HS-5 (cell line): ENCODE measurements around the gene IMPG2.
"Not testable (repeated sequence)": the region's sequence is repeated elsewhere in the genome, so short reads cannot be mapped to it uniquely, and the experiment has no call there.

ENCODE experiments used
- DNase-seq: peaks from one replicate; pipeline ENCODE4 v3.0.0-alpha.2; 2012; ENCODE audit warnings: low read depth

Gene IMPG2

DNA sequence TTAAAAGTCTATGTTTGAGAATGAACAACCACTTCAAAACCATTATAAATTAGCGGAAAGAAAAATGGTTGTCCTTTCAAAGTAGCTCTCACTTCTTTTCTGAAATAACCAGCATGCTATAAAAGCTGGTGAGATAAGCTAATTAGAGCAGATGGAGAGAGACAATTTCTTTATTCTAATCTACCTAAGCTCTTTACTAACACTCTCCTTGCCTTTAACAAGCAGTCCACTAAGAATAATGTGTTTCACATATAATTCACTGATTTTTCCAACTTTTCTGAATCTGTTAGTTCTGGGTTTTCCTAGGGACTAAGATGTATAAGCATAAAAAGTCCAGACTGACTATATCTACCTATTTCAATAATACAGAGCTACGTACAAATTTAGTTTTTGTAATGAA lies at the start of gene IMPG2:
TSS of gene IMPG2 (minus strand) at position 101 of the 400 bp plus-strand sequence. CDS start 203 bp downstream, outside the sequence.
- DNase-seq = no peak

DNA sequence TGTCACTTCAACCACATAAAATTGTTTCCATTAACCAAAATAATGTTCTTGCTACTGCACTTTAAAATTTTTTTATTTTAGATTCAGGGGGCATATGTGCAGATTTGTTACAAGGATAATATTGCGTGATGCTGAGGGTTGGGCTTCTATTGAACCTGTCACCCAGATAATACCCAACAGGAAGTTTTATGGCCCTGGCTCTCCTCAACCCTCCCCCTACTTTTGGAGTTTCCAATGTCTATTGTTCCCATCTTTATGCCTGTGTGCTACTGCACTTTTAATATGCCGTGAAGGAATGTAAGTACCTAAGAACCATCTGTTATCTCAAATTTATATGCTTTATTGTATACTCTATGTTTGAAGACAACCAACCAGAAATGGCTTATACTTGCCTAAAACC lies 42.0 kb upstream of the IMPG2 start:
- DNase-seq = no peak

DNA sequence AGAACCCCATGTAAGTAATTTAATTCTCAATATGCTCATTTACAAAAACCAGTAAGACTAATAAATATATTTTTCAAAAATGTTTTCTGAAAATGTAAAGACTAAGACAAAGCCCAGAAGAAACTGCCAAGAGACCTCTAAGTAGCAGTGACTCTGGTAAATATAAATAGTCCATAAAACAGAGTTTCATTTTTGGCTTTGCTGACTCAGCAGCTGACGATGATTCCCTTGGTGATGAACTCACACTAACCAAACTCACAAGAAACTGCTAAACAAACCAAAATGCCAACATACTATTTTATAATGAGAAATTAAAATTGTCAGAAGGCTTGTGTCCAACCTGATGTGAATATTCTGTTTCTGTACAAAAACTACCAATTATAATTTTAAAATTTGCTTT lies 31.5 kb upstream of the IMPG2 start:
- DNase-seq = no peak

DNA sequence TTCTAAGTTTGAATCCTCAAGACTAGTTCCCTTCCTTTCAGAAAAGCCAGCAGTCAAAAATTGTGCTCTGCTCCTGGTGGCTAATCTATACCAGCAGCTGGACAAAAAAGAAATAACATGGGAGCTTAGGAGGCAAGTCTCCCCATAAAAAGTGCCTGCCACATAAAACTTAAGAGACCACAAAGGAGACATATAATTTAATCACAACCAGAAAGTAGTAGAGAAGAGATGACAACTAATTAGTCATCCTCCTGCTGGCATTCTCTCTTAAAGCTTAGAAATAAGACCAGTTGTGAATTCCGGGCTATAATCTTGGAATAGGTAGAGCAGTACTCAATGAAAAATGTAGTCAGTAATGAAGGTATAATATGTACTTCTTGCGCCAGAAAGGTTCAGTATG lies 20.2 kb upstream of the IMPG2 start:
- no peak for DNase-seq

DNA sequence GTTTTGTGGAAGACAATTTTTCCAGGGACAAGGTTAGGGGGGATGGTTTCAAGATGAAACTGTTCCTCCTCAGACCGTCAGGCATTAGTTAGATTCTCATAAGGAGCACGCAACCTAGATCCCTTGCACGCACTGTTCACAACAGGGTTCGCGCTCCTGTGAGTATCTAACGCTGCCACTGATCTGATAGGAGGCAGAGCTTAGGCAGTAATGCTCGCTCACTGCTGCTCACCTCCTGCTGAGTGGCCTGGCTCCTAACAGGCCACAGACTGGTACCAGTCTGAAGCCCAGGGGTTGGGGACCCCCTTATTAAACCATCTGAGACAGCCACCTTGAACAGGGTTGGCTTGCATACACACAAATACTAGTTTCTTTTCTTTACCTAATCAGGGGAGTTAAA lies 13.5 kb upstream of the IMPG2 start:
- DNase-seq = no peak

DNA sequence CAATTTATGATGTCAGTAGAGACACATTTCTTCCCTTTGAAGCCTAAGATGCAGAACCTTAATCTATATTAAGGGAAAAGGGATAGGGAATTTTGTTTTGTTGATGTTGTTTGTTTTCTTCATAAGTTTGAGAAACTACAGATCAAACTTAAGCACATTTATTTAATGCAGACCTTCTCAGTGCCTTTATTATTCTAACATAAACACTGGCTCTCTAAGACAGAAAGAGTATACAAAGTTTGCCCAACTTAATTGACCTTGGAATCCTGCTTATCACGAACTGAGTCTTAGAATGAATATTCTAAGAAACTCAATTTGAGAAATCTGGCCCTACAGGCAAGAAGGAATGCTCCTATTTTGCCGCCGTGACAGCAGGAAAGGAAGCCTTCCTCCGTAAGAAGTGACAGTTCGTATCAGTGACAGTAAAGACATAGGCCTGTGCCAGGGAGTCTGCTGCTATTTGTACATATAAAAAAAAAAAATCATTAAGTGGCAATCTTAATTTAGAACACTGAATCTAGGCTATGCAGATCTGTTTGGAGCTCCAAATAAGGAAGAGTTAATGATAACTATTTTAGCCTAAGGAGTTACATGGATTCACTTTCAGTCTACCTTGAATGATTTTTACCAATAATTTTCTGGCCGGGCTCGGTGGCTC lies 8.8 kb upstream of the IMPG2 start:
- DNase-seq = no peak

DNA sequence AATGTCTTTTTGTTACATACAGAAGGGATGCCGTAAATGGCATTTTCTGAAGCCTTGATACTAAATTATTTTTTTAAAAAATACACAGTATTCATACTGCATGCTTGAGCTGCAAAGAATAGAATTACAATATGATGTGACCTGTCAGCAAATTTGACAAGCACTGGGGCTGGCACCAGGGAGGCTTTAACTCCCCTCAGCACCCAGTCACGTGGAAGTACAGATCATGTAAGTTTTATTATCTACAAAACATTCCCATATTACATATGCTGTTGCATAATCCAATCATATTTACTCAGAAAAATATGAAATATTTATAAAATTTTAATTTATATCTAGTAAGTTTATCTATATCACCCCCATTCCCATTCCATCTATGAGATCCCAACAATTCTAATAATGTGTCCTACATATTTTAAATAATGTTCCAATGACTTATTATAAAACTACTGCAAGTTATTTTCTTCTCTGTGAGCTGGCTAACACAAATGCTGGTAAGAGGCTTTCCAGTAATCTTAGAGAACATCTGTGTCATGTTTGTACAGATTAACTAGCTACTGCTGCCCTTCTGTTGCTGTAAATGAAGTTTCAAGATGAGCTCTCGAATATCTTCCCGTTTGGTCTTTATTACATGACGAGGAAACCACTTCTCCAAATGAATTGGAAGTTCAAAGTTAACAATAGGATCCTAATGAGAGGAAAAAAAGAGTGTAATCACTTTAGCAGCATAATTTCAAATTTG lies 5.2 kb upstream of the IMPG2 start:
- no peak for DNase-seq

DNA sequence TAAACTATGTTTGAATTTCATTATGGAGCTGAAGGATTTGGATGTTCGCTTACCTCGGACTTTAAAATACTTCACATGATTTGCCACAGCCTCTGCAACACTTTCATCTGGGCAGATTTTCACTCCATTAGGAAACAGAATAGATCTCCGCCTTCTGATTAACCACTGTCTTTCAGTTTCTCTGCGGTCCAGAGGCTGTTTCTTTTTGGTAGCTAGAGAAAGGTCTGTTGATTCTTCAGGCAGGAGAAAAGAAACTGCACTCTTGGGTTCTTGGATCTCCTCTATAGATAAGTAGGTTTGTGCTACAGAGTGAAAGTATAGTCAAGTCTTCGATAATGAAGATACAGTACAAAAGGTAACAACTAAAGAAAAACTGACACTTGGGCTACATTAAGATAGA lies 844 bp downstream of the IMPG2 start:
- DNase-seq = no peak

DNA sequence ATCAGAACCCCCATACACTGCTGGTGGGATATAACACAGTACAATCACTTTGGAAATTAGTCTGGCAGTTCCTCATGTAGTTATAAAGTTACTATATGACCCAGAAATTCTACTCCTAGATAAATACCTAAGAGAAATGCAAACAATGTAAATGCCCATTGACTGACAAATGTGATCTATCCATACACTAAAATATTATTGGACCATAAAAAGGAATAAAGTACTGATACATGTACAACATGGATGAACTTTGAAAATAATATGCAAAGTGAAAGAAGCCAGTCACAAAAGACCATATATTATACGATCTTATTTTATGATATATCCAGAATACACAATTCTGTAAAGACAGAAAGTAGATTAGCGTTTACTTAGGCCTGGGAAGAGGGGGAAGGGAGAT lies 7.8 kb downstream of the IMPG2 start:
- DNase-seq = no peak

DNA sequence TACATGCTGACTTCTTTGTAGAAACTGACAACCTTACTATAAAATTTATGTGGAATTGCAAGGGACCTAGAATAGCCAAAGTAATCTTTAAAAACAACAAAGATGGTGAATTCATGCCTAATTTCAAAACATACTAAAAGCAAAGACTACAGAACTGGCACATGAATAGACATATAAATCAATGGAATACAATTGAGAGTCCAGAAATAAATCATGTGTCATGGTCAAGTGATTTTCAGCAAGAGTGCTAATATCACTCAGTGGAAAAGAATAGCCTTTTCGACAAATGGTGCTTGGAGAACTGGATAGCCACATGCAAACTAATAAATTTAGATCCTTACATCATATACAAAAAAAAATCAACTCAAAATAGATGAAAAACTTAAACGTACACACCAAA lies 8.7 kb downstream of the IMPG2 start:
- DNase-seq = no peak

DNA sequence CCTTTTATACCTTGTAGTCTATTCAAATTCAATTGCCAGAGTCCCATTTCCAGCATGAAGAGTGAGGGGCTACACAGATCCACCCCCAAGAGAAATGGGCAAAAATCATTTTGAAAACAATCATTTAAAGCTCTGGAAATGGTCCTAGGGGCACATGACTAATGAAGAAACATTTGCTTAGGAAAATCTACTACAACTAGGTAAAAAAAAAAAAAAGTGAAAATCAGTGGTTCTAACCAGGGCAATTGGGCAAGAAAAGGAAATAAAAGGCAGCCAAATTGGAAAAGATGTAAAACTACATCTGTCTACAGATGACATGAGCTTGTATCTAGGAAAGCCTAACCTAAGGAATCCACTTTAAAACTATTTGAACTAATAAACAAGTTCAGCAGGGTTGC lies 9.4 kb downstream of the IMPG2 start:
- no peak for DNase-seq

DNA sequence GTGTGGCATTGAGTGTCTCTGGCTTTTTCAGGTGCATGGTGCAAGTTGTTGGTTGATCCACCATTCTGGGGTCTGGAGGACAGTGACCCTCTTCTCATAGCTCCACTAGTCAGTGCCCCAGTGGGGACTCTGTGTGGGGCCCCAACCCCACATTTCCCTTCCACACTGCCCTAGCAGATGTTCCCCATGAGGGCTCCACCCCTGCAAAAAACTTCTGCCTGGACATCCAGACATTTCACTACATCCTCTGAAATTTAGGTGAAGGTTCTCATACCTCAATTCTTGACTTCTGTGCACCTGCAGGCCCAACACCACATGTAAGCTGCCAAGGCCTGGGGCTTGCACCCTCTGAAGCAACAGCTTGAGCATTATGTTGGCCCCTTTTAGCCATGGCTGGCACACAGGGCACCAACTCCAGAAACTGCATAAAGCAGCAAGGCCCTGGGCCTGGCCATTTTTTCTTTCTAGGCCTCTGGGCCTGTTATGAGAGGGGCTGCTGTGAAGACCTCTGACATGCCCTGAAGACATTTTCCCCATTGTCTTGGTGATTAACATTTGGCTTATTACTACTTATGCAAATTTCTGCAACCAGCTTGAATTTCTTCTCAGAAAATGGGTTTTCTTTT lies 12.1 kb downstream of the IMPG2 start:
- not testable (repeated sequence) for DNase-seq

DNA sequence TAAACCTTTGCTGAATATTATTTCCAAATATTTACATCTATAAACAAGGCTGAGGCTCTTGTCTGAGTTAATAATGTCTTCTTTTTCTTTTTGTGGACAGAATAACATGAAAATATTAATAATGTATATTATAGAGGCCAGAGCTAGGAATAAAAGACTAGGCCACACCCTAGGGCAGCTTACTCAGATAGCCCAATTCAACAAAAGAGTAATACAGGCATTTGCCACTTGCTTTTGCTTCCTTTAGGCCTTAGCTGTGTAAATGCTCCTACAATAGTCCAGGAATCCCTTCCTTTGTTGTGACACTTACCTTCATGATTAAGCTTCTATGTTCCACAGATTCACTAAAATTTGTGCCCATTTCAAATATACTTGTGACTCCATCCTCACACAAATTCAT lies 16.5 kb downstream of the IMPG2 start:
- DNase-seq = no peak

DNA sequence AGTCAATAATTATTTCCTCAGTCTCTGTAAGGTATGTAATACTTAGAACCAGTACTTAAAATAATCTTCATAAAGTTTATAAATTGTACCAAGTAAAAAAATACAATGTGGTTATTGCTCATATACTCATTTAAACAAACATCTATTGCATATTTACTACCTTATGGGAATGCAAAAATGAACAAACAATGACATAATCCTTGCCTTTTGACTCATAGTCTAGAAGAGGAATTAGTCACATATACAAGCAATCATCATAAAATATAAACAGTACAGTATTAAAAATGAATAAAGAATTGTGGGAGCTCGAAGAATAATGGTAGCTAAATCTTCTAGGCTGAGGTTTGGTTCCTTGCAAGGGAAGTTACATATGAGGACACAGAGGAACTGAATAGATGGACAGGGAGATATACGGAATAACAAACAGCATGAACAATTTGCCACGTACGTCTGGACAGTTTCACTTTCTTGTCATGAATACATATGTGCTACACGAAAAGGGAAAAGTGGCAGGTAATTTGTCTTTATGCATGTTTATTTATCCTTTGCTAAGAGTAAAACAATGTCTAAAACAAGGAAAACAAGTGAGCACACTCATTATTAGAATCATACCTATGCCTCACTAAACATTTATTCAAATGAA lies 17.2 kb downstream of the IMPG2 start:
- no peak for DNase-seq

DNA sequence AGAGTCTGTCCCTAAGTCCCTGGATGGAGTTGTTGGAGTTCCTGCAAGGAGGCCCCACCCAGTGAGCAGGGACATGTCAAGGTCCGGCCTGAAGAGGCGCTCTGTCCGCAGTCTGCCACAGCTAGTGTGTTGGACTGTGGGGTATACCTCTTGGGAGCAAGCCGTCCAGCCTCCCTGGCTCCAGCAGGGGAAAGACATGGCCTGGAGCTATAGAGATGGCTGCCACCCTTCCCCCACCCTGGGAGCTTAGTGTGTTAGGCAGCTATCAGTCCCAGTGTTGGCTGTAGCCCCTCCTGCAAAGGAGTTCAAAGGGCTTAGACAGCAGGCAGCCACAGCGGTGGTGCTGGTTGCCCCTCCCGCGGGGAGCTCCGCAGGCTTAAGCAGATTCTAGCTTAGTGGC lies 20.3 kb downstream of the IMPG2 start:
- no peak for DNase-seq

DNA sequence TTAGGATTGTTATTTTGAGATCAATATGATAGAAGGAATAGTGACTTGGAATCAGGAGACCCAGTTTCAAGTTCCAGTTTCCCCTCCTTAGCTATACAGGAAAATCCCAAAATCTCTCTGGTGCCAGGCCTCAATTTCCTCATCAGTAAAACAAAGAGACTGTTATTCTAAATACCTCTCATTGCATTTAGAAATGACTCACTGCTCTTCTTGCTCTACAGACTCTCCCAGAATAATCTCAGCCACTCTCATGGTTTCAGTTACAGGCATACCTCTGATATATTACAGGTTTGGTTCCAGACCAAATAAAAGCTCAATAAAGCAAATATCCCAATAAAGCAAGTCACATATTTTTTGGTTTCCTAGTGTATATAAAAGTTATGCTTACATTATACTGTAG lies 28.3 kb downstream of the IMPG2 start:
- no peak for DNase-seq

DNA sequence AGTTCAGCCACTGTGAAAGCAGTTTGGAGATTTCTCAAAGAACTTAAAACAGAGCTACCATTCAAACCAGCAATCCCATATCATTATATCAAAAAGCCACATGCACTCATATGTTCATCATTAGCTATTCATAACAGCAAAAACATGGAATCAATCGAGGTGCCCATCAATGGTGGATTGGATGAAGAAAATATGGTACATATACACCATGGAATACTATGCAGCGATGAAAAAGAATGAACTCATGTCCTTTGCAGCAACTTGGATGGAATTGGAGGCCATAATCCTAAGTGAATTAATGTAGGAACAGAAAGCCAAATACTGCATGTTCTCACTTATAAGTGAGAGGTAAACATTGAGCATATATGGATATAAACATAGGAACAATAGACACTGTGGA lies 32.1 kb downstream of the IMPG2 start:
- no peak for DNase-seq

DNA sequence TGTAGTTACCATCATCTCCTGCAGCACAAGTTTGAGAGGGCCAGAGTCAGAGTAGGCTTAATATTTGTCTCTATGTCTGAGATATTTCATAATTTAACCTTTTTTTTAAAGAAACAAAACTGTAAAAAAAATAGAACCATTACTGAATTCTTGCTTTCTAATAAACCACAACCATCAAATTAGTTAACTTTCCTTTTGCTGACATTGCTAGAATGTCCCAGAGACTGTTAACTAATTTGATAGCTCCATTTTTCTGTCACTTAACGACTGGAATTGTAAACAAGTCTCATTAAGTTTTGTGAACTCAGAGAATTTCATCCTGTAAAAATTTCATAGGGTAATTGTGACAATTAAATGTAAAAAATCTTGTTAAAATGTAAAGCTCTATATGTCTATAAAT lies 35.6 kb downstream of the IMPG2 start:
- DNase-seq = no peak

DNA sequence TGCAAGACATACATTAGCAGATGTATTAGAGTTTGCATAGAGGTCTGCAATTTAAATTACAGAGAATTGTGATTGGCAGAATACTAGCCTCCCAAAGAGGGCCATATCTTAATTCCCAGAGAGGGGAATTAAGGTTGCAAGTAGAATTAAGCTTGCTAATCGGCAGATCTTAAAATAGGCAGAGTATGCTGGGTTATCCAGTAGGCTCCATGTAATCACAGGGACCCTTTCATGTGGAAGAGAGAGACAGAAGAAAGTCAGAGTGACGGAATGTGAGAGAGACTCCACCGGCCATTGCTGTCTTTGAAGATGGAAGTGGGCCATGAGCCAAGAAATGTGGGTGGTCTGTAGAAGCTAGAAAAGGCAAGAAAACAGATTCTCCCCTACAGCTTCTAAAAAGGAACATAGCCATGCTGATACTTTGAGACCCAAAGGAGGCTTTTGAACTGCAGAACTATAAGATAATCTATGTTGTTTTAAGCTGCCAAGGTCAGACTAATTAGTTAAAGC lies 38.8 kb downstream of the IMPG2 start:
- no peak for DNase-seq

DNA sequence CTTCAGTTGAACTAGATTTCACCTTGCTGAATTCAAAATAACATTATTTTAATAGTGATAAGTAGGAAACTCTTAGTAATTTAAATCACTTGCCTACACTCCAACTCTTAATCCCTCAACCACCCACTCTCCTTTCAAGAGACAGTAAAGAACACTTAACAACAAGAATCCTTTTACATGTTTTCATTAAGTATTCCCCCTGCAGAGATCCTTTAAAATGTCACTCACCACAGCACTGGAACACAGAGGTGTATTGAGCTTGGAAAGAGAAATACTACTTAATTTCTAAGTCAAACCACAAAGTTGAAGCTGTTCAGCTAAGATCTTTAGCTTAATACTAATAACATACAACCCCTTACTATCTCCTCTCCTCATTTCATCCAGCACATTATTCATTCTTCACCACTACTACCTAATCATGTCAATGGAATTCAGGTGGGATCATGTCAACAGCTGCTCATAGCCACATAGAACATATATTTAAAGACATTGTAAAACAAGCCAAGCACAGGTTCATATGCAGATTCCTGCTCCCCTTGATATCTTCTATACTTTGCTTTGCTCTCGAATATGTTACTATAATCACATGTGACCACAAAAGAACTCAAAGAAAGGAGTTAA lies 40.5 kb downstream of the IMPG2 start:
- DNase-seq = no peak

DNA sequence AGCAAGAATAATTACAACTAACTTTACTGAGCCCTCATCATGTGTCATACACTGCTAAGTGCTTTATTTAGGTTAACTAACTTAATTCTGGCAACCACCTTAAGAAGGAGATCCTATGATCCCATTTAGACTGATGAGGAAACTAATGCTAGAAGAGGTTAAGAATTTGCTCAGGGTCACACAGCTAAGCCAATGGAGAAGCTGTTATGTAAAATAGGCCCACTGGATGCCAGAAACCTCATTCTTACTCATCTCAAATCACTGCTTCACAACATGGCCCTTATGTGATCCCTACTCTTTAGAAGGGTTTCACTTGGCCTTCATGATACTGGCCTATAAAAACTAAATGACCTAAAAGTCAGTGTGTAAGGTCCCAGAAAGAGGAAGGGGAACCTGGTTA lies 41.2 kb downstream of the IMPG2 start:
- no peak for DNase-seq

DNA sequence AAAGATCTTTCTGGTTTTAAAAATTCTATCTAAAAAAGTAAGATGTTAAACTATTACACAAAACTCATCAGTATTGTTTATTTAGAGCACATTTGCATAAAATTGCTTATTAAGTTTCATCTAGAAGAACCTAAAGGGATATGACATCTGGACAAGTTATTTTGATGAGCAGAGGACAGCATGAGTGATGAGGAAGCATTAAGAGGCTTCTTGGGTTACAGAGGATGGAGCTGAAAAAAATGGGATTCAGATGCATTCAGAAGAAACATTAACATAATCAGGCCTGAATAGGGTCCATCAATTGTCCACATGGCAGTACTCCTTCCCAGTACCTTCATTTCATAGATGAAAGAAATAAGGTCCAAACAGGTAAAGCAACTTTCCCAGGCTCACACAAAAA lies 41.6 kb downstream of the IMPG2 start:
- no peak for DNase-seq
